Measurements from ENCODE around the gene DGCR8. TPM values are rescaled to one million over a fixed set of nuclear protein-coding genes. Genes with fewer than 3 reads are reported as not detected.

DGCR8 gene
- total RNA-seq, 6 experiments from 2014 or later = 19.8 to 24.5 (median 22.0) TPM

- no peak for TF ChIP-seq CTCF (IDR thresholded peaks at IDR 0.05)
- Mint-ChIP-seq H3K27me3 (ENCODE audit: insufficient read depth) (no peaks in the 10 kb centered on the region), H3K4me1 (ENCODE audit: low read depth) (peaks cover 13% of the 10 kb centered on the region), H3K27ac (peak overlapping the region; percentile 75), H3K9me3 (no peaks in the 10 kb centered on the region), H3K4me3 (no peak overlapping the region), H3K36me3 (ENCODE audit: low read depth) (0 out of 2 replicates have a peak, but pooled peaks cover 3% of the 10 kb centered on the region)
- no peak for DNase-seq
Observed at GRCh38 chr22:20140521-20140964, 60.5 kb downstream of the DGCR8 start.

GRCh38 chr22:20141186-20142077, 61.4 kb downstream of the DGCR8 start:
- Mint-ChIP-seq H3K4me3 (no peak overlapping the region), H3K4me1 (ENCODE audit: low read depth) (peaks cover 13% of the 10 kb centered on the region), H3K27ac (peak overlapping the region; percentile 75), H3K9me3 (no peaks in the 10 kb centered on the region), H3K27me3 (ENCODE audit: insufficient read depth) (no peaks in the 10 kb centered on the region), H3K36me3 (ENCODE audit: low read depth) (0 out of 2 replicates have a peak, but pooled peaks cover 3% of the 10 kb centered on the region)
- no peak for TF ChIP-seq CTCF (IDR thresholded peaks at IDR 0.05)
- DNase-seq = peak; percentile 82

GRCh38 chr22:20142711-20143621, 62.9 kb downstream of the DGCR8 start:
- no peak overlapping the region for H3K27ac Mint-ChIP-seq
- no peak overlapping the region for H3K4me3 Mint-ChIP-seq
- no peaks in the 10 kb centered on the region for H3K27me3 Mint-ChIP-seq (ENCODE audit: insufficient read depth)
- DNase-seq = no peak
- 0 out of 2 replicates have a peak, but pooled peaks cover 3% of the 10 kb centered on the region for H3K36me3 Mint-ChIP-seq (ENCODE audit: low read depth)
- H3K4me1 Mint-ChIP-seq (ENCODE audit: low read depth) = peaks cover 9% of the 10 kb centered on the region
- no peaks in the 10 kb centered on the region for H3K9me3 Mint-ChIP-seq
- TF ChIP-seq CTCF (IDR thresholded peaks at IDR 0.05) = no peak

- no peak overlapping the region for H3K4me3 Mint-ChIP-seq
- no peaks in the 10 kb centered on the region for H3K9me3 Mint-ChIP-seq
- H3K36me3 Mint-ChIP-seq (ENCODE audit: low read depth) = 0 out of 2 replicates have a peak, but pooled peaks cover 3% of the 10 kb centered on the region
- no peak for TF ChIP-seq CTCF (IDR thresholded peaks at IDR 0.05)
- DNase-seq = no peak
- no peak overlapping the region; the same call in 1 of the 2 replicates for H3K27ac Mint-ChIP-seq
- H3K27me3 Mint-ChIP-seq (ENCODE audit: insufficient read depth) = no peaks in the 10 kb centered on the region
- peaks cover 9% of the 10 kb centered on the region for H3K4me1 Mint-ChIP-seq (ENCODE audit: low read depth)
Observed at GRCh38 chr22:20143883-20144665, 64.0 kb downstream of the DGCR8 start.

All from HFFc6 (cell line).